GM21723 (cell line): ENCODE data around the gene H3-3A.

ENCODE experiments used
- ATAC-seq: cut with Tn5 transposase; IDR thresholded peaks from one replicate; pipeline ENCODE4 v1.9.1; 2021; ENCODE audit warnings: mild to moderate bottlenecking, moderate library complexity; ENCODE audit not compliant: unreplicated experiment

Gene H3-3A

DNA sequence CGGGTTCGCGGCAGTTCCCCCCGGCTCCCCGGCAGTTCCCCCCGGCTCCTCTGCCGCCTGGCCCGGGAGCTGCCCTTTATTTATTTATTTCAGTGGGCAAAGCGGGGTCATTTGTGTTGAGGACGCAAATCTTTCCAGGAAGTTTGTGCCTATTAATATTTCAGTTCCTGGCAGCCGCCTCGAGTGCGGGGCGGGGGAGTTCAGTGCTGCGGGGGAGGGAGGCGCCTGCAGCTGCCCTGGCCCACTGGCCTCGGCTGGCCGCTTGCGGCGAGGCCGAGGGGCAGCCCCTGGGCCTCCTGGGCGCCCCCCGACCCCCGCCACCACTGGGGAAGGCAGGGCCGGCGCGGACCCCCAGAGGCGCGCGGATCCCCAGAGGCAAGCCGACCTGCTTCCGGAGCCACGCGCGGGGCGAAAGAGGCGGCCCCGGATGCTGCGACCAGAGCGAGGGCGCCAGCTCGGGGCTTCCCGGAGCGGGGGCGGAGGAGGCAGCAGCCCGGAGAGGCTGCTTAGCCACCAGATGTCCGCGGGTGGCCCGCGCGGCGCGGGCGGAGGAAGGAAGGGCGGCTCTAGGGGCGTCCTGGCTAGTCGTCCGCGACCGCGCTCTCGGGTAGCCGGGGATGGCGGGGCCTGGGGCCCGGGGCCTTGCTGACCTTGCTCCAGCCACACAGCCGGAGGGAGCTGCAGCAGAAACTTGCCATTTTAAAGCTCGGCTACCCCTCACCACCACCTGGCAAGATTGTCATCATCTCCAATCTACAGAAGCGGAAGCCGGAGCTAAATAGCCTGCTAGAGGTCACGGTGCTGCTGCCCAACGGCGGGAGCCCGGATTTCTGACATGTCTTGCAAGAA is 48.0 kb downstream of the H3-3A start:
- ATAC-seq, result peak; percentile 79

DNA sequence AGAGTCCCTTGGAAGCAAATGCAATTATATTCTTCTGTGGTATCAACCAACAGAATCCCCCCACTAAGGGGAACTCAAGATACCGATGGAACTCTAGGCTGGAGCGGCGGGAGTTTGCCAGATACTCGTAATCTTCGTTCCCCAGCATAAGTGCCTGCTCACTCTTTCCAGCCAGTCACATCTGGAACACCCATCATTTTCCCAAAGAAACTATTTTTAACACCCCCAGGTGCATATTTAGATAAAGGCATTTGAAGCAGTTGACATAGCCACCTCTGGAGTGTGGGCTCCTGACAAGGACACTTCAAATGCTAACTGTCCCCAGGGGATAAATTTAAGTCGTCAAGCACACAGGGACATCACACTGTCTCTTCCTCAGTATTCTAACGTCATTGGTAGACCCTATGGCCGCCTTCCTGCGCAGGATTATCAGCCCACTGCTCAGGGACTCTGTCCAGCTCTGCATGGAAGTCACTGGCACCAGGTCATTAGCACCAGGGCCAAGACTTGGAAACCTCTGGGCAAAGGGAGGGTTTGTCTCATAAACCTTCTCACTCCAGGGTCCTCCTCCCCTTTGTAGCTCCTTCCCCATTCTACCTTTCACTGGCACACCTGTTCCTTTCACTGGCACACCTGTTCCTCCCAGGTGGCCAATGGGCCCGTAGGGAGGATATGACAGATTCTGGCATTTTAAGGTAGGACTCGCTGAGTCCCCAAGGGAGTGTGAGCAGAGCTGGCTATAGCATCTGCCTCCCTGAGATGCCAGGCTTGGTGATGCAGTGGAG is 48.8 kb downstream of the H3-3A start:
- no peak for ATAC-seq

GRCh38 chr1:226111883-226112261 is 49.4 kb downstream of the H3-3A start:
- ATAC-seq, result no peak

DNA sequence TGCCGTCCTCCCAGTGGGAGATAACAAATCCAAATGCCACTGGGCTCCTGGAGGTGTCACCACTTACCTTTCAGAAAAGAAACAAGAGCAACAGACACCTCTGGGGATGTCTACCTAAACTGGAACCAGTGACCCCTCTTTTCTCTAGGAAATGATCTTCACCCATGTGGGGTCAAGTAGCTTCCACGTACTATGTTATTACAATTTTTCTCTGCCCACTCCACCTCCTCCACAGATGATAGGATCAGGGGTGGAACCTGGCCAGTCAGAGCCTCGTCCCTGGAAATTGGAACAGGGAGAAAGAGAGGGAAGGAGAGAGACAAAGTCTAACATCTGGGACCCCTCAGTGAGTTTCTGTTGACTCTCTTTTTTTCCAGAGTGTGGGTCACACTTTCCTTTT is 50.1 kb downstream of the H3-3A start:
- no peak for ATAC-seq

GRCh38 chr1:226116673-226117072 is 54.2 kb downstream of the H3-3A start:
- no peak for ATAC-seq

DNA sequence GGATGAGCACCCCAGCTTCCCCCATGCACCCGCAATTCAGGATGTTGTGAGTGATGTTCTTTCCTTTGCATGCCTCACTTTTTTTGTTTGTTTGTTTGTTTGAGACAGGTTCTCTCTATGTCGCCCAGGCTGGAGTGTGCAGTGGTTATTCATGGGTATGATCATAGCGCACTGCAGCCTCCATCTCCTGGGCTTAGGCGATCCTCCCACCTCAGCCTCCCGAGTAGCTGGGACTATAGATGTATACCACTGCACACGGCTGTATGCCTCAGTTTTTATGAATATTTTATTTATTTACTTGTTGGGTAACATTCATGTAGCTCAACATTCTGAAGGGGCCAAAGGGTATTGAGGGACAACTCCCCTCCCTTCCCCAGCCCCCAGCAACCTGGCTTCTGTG is 54.8 kb downstream of the H3-3A start:
- no peak for ATAC-seq

DNA sequence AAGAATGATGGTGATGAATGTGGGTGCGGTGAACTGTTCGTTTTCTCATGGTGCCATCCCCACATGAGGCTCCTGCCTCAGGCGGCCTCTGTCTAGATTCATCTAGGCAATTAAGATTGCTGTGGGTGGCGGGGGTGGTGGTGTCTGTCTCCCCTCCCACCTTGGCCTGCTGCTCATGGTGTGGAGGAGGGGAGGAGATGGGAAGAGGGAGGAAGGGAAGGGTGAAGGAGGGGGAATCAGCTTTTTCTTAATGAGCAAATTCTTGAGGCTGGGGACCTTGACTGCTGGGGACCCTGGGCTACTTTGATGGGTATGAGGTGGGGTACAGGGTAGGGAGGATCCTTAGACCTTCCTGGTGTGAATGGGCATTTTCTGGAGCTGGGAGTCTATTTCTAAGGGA is 55.8 kb downstream of the H3-3A start:
- no peak for ATAC-seq

DNA sequence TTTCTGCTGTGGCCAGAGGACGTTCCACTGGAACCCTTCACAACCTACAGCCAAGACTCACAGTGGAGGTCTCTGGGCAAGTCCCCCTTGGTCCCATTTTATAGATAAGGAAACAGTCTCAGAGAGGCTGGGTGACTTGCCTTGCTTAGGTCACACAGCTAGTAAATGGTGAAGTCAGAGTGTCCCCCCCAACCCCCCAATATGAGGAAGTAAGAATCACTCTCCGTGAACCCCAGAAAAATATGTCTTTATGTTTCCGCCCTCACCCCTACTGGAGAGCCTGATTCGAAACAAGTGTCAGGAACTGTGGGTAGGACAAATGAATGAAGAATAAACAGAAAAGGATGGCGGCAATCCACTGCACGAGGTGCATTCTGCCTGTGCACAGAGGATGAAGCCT is 56.7 kb downstream of the H3-3A start:
- ATAC-seq, result no peak

GRCh38 chr1:226120398-226120797 is 57.9 kb downstream of the H3-3A start:
- no peak for ATAC-seq

DNA sequence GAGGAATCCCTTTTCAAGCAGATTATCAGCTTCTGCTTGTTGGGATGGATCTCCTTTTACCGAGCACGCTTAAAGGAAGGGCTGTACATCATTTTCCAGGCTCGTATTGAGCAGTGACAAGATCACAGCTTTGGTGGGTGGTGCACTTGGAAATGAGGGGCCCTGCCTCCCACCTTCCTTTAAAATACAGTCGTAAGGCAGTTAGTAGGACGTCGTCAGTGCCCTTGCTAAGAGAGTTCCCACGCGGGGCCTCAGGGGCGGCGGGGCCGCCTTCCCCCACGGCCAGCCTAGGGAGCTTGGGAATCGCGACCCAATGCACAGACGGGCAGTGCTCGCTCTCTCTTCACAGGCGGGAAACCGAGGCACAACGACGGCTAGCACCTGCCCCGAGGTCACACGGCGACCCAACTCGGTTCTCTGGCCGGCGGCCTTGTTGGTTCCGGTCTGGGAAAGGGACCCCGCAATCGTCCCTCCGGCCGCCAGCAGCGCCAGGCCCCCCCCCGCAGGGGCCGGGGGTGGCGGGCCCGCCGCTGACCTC is 58.6 kb downstream of the H3-3A start:
- ATAC-seq, result no peak
